Aorta (tissue), 5 donors: ENCODE results near the gene PACS1. TPM values are rescaled to one million over a fixed set of nuclear protein-coding genes. Genes with fewer than 3 reads are reported as not detected.

ENCODE experiments used
- ATAC-seq: fragments of 200-7000 bp; cut with Tn5 transposase; one replicate; pipeline ENCODE4 v1.9.1; 2022; ENCODE audit warnings: moderate library complexity; ENCODE audit not compliant: low FRiP score
- DNase-seq, 2 donors: peaks; one replicate each; pipeline ENCODE4 v3.0.0-alpha.2; 2020
- H3K27ac ChIP-seq, 2 donors: one replicate each; pipeline ENCODE4 v1.5.1; 2013; ENCODE audit warnings: low read length in 2 of 2, mild to moderate bottlenecking in 2 of 2, moderate library complexity in 2 of 2, control low read depth in 1 of 2, inconsistent platforms in 1 of 2, low read depth in 1 of 2
- H3K27me3 ChIP-seq, 2 donors: one replicate each; pipeline ENCODE4 v1.6.1; 2013; ENCODE audit warnings: control low read depth in 1 of 2, low read length in 1 of 2, mild to moderate bottlenecking in 1 of 2, moderate library complexity in 1 of 2; ENCODE audit not compliant: insufficient read depth in 2 of 2, control insufficient read depth in 1 of 2
- H3K36me3 ChIP-seq, 2 donors: one replicate each; pipeline ENCODE4 v1.6.1; 2013; ENCODE audit warnings: control low read depth in 1 of 2, low read length in 1 of 2, mild to moderate bottlenecking in 1 of 2; ENCODE audit not compliant: insufficient read depth in 2 of 2, control insufficient read depth in 1 of 2
- H3K4me1 ChIP-seq, 2 donors: one replicate each; pipeline ENCODE4 v1.6.1; 2013; ENCODE audit warnings: low read length in 2 of 2, control low read depth in 1 of 2, mild to moderate bottlenecking in 1 of 2, moderate library complexity in 1 of 2; ENCODE audit not compliant: insufficient read depth in 2 of 2, control insufficient read depth in 1 of 2
- H3K4me3 ChIP-seq, 2 donors: one replicate each; pipeline ENCODE4 v1.5.1; 2013; ENCODE audit warnings: low read length in 2 of 2, control low read depth in 1 of 2, mild to moderate bottlenecking in 1 of 2
- H3K9me3 ChIP-seq: one replicate; pipeline ENCODE4 v1.6.1; 2013; ENCODE audit warnings: mild to moderate bottlenecking, low read length; ENCODE audit not compliant: control insufficient read depth
- WGBS, 2 donors: extraction: QIAGEN DNeasy Blood & Tissue Kit; methylation state at CpG; one replicate each; pipeline ENCODE4 v1.1.7; 2013; 5-methylcytosine and 5-hydroxymethylcytosine counted together
- intact Hi-C, 2 donors: fragments of 100-400 bp; cut with DNase I; formaldehyde crosslinking; loops; one replicate each; pipeline versions ENCODE4 v1.14.2 to v1.15.0; 2022
- polyA plus RNA-seq, 2 donors: library from polyadenylated mRNA; stranded (reverse); fragments of 200-250 nt; gene quantifications; one replicate each; pipeline ENCODE4 v1.2.3, GENCODE V29; 2013
- total RNA-seq, 2 donors: library from RNA; stranded (reverse); fragmentation: NEBNext Ultra II Directional; extraction: Animal tissue kit (Norgen Biotek cat#: 25700); gene quantifications; one replicate each; pipeline ENCODE4 v1.2.1, GENCODE V29; 2021
- donor health status: healthy with polysubstance abuse.
- donor health status: Bipolar disorder and iron deficiency.
- donor health status: DM: no; HTN: no; CAD: no.
- donor health status: DM: no; HTN: no; CAD: no.
- donor health status: DM: yes; HTN: yes; CAD: no.

The PACS1 gene
- total and polyA plus RNA-seq, 4 donors, result 16.2 to 119 (median 59.1) TPM

GRCh38 chr11:66068923-66069714 lies 953 bp upstream of the PACS1 start:
- ATAC-seq (peak; percentile 40), DNase-seq (peak; percentile 78 to 85)
- no peaks in the 10 kb centered on the region for H3K9me3 ChIP-seq
- peaks cover 0 to 5% of the 10 kb centered on the region in 2 donors for H3K36me3 ChIP-seq
- no peaks in the 10 kb centered on the region for H3K4me1 ChIP-seq
- H3K4me3 ChIP-seq, result peak overlapping the region in 1 of 2 donors; percentile 85
- H3K27me3 ChIP-seq, result no peaks in the 10 kb centered on the region
- intact Hi-C loops, result loop anchor here in 1 of 2 donors (5.0 kb wide), 1 partner anchor 63 kb away; no protein-coding TSS in a partner anchor
- WGBS, 2 donors, result 22 to 24% methylated on average over 14 of the region's 14 CpGs
- peak overlapping the region; percentile 78 to 98 for H3K27ac ChIP-seq

- Histone ChIP-seq H3K36me3 (peaks cover 0 to 7% of the 10 kb centered on the region in 2 donors), H3K9me3 (no peaks in the 10 kb centered on the region), H3K4me3 (peak overlapping the region; percentile 69 to 85), H3K4me1 (no peaks in the 10 kb centered on the region), H3K27ac (peak overlapping the region; percentile 18 to 76), H3K27me3 (no peaks in the 10 kb centered on the region)
- peak; percentile 84 to 91 for DNase-seq
- intact Hi-C loops, result loop anchor here in 1 of 2 donors (10.0 kb wide), 1 partner anchor 194 kb away; the partner anchor contains the start of gene RAB1B
- WGBS, 2 donors, result 0 to 1% methylated on average over 36 to 60 of the region's 60 CpGs
- ATAC-seq, result peak; percentile 42
These were observed 720 bp downstream of the PACS1 start for GRCh38 chr11:66070604-66071380.

- intact Hi-C loops, result loop anchor here in 1 of 2 donors (10.0 kb wide), 1 partner anchor 193 kb away; the partner anchor contains the start of gene RAB1B
- WGBS, 2 donors, result 6 to 8% methylated on average over 2 of the region's 2 CpGs
- no peak for DNase-seq
These were observed 1.3 kb downstream of the PACS1 start for GRCh38 chr11:66071381-66071801.

GRCh38 chr11:66072081-66072480 lies 2.0 kb downstream of the PACS1 start:
- Histone ChIP-seq H3K27me3 (no peaks in the 10 kb centered on the region), H3K36me3 (peaks cover 0 to 7% of the 10 kb centered on the region in 2 donors), H3K4me1 (peaks cover 0 to 3% of the 10 kb centered on the region in 2 donors), H3K4me3 (no peak overlapping the region), H3K27ac (no peak overlapping the region), H3K9me3 (no peaks in the 10 kb centered on the region)
- DNase-seq, result no peak
- no peak for ATAC-seq
- intact Hi-C loops, result loop anchor here in 1 of 2 donors (10.0 kb wide), 1 partner anchor 193 kb away; the partner anchor contains the start of gene RAB1B
- 86 to 92% methylated on average over 3 of the region's 3 CpGs for WGBS, 2 donors

More at GRCh38 chr11:66071381-66071801, 1.3 kb downstream of the PACS1 start:
- Histone ChIP-seq H3K9me3 (no peaks in the 10 kb centered on the region), H3K27me3 (no peaks in the 10 kb centered on the region), H3K36me3 (peaks cover 0 to 7% of the 10 kb centered on the region in 2 donors), H3K27ac (peak overlapping the region; percentile 10 to 76), H3K4me3 (peak overlapping the region; percentile 69 to 85), H3K4me1 (peaks cover 0 to under 1% of the 10 kb centered on the region in 2 donors)
- ATAC-seq, result no peak

GRCh38 chr11:66072518-66072917 lies 2.4 kb downstream of the PACS1 start:
- 61 to 62% methylated on average over 8 of the region's 8 CpGs for WGBS, 2 donors
- peaks cover 0 to 5% of the 10 kb centered on the region in 2 donors for H3K36me3 ChIP-seq
- H3K9me3 ChIP-seq, result no peaks in the 10 kb centered on the region
- H3K4me1 ChIP-seq, result peaks cover 0 to 3% of the 10 kb centered on the region in 2 donors
- ATAC-seq (no peak), DNase-seq (no peak)
- H3K27me3 ChIP-seq, result no peaks in the 10 kb centered on the region
- intact Hi-C loops, result loop anchor here in 1 of 2 donors (10.0 kb wide), 1 partner anchor 192 kb away; the partner anchor contains the start of gene RAB1B
- peak overlapping the region in 1 of 2 donors; percentile 13 for H3K27ac ChIP-seq
- H3K4me3 ChIP-seq, result no peak overlapping the region

GRCh38 chr11:66073669-66074068 lies 3.6 kb downstream of the PACS1 start:
- DNase-seq, result no peak
- 89 to 96% methylated on average over 1 of the region's 1 CpG for WGBS, 2 donors
- no peaks in the 10 kb centered on the region for H3K27me3 ChIP-seq
- peaks cover 0 to 2% of the 10 kb centered on the region in 2 donors for H3K36me3 ChIP-seq
- no peaks in the 10 kb centered on the region for H3K9me3 ChIP-seq
- no peak overlapping the region for H3K4me3 ChIP-seq
- intact Hi-C loops, result loop anchor here in 1 of 2 donors (10.0 kb wide), 1 partner anchor 191 kb away; the partner anchor contains the start of gene RAB1B
- H3K27ac ChIP-seq, result no peak overlapping the region
- H3K4me1 ChIP-seq, result peaks cover 0 to 3% of the 10 kb centered on the region in 2 donors
- ATAC-seq, result no peak

- DNase-seq (no peak), ATAC-seq (no peak)
- Histone ChIP-seq H3K27me3 (no peaks in the 10 kb centered on the region), H3K27ac (no peak overlapping the region), H3K9me3 (no peaks in the 10 kb centered on the region), H3K4me3 (no peak overlapping the region), H3K4me1 (peaks cover 0 to 3% of the 10 kb centered on the region in 2 donors), H3K36me3 (peaks cover 0 to 2% of the 10 kb centered on the region in 2 donors)
- 96 to 97% methylated on average over 4 of the region's 4 CpGs for WGBS, 2 donors
- intact Hi-C loops, result loop anchor here in 1 of 2 donors (10.0 kb wide), 1 partner anchor 190 kb away; the partner anchor contains the start of gene RAB1B
These were observed 5.2 kb downstream of the PACS1 start for GRCh38 chr11:66075273-66075672.

- no peak overlapping the region for H3K4me3 ChIP-seq
- 33% methylated on average over 9 of the region's 9 CpGs for WGBS, 2 donors
- DNase-seq (no peak), ATAC-seq (no peak)
- intact Hi-C loops, result loop anchor here in 1 of 2 donors (10.0 kb wide), 1 partner anchor 188 kb away; the partner anchor contains the start of gene RAB1B
- H3K9me3 ChIP-seq, result no peaks in the 10 kb centered on the region
- H3K36me3 ChIP-seq, result peaks cover 0 to 2% of the 10 kb centered on the region in 2 donors
- H3K27ac ChIP-seq, result peak overlapping the region in 1 of 2 donors; percentile 38
- H3K27me3 ChIP-seq, result no peaks in the 10 kb centered on the region
- H3K4me1 ChIP-seq, result peaks cover 3 to 4% of the 10 kb centered on the region in 2 donors
These were observed 6.5 kb downstream of the PACS1 start for GRCh38 chr11:66076561-66076960.
